WTC11 (cell line): ENCODE data around the gene PIGR.

Source experiments
- CREM ChIP-seq: sonication (generic); formaldehyde crosslinking; IDR thresholded peaks from 2 replicates; pipeline ENCODE4 v1.8.1; 2022; ENCODE audit warnings: mild to moderate bottlenecking, missing genetic modification reagents, moderate library complexity
- HMGA2 ChIP-seq: fragments of 250-450 bp; sonication (Bioruptor Pico); IDR thresholded peaks from 2 replicates; pipeline ENCODE4 v1.4.0; 2021; ENCODE audit warnings: mild to moderate bottlenecking, moderate library complexity
- IRF2 ChIP-seq: sonication (generic); formaldehyde crosslinking; IDR thresholded peaks from 2 replicates; pipeline ENCODE4 v1.8.0; 2022; ENCODE audit warnings: low read depth, missing genetic modification reagents, borderline replicate concordance
- JUN ChIP-seq: sonication (generic); formaldehyde crosslinking; IDR thresholded peaks from 2 replicates; pipeline ENCODE4 v1.8.0; 2023; ENCODE audit warnings: mild to moderate bottlenecking, missing genetic modification reagents
- KAT7 ChIP-seq: sonication (generic); formaldehyde crosslinking; IDR thresholded peaks from 2 replicates; pipeline ENCODE4 v1.8.1; 2023; ENCODE audit warnings: missing genetic modification reagents, mild to moderate bottlenecking, borderline replicate concordance
- RELA ChIP-seq: sonication (generic); formaldehyde crosslinking; IDR thresholded peaks from 2 replicates; pipeline ENCODE4 v1.8.1; 2022; ENCODE audit warnings: missing genetic modification reagents, mild to moderate bottlenecking, borderline replicate concordance
- SMAD4 ChIP-seq: sonication (generic); formaldehyde crosslinking; IDR thresholded peaks from 2 replicates; pipeline ENCODE4 v1.8.0; 2022; ENCODE audit warnings: mild to moderate bottlenecking, missing genetic modification reagents
- SP1 ChIP-seq: sonication (generic); formaldehyde crosslinking; conservative IDR thresholded peaks from 2 replicates; pipeline ENCODE4 v1.8.1; 2022; ENCODE audit warnings: missing genetic modification reagents
- ZNF121 ChIP-seq: sonication (generic); formaldehyde crosslinking; IDR thresholded peaks from 2 replicates; pipeline ENCODE4 v1.8.0; 2023; ENCODE audit warnings: missing genetic modification reagents
- TF ChIP-seq, protein P1 (sequence below): fragments of 200-600 bp; IDR thresholded peaks from 2 replicates; pipeline ENCODE4 v1.8.0; 2022; ENCODE audit warnings: antibody characterized with exemption
- TF ChIP-seq, protein P2 (sequence below): sonication (generic); formaldehyde crosslinking; IDR thresholded peaks from 2 replicates; pipeline ENCODE4 v1.8.1; 2023; ENCODE audit warnings: mild to moderate bottlenecking, missing genetic modification reagents

DNA sequence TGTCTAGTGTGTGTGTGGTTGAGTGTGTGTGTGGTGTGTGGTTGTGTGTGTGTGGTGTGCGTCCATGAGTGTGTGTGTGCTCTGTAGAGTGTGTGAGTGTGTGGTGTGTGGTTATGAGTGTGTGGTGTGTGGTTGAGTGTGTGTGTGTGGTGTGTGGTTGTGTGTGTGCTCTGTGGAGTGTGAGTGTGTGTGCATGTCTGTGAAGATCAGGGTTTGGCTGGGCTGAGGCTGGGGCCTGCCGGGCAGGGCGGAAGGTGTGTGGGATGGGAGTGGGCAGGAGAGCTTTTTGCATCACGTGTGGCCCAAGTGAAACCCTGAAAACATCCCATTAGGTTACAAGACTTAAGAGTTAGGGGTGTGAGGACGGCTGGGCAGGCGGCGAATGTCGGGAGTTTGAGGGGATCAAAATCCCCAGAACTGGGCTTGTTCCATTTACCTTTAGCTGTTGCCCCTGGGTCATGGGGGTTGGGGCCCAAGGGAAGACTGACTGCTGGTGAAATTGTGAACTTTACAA lies 21.6 kb downstream of the PIGR start:
- TF ChIP-seq SP1 (no peak), RELA (no peak), ZNF121 (no peak), JUN (CRISPR knock-in tag) (no peak), SMAD4 (CRISPR knock-in tag) (no peak), HMGA2 (no peak), IRF2 (no peak), KAT7 (CRISPR knock-in tag) (no peak), CREM (CRISPR knock-in tag) (no peak)
- TF ChIP-seq, protein P1, sequence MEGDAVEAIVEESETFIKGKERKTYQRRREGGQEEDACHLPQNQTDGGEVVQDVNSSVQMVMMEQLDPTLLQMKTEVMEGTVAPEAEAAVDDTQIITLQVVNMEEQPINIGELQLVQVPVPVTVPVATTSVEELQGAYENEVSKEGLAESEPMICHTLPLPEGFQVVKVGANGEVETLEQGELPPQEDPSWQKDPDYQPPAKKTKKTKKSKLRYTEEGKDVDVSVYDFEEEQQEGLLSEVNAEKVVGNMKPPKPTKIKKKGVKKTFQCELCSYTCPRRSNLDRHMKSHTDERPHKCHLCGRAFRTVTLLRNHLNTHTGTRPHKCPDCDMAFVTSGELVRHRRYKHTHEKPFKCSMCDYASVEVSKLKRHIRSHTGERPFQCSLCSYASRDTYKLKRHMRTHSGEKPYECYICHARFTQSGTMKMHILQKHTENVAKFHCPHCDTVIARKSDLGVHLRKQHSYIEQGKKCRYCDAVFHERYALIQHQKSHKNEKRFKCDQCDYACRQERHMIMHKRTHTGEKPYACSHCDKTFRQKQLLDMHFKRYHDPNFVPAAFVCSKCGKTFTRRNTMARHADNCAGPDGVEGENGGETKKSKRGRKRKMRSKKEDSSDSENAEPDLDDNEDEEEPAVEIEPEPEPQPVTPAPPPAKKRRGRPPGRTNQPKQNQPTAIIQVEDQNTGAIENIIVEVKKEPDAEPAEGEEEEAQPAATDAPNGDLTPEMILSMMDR = no peak
- TF ChIP-seq, protein P2, sequence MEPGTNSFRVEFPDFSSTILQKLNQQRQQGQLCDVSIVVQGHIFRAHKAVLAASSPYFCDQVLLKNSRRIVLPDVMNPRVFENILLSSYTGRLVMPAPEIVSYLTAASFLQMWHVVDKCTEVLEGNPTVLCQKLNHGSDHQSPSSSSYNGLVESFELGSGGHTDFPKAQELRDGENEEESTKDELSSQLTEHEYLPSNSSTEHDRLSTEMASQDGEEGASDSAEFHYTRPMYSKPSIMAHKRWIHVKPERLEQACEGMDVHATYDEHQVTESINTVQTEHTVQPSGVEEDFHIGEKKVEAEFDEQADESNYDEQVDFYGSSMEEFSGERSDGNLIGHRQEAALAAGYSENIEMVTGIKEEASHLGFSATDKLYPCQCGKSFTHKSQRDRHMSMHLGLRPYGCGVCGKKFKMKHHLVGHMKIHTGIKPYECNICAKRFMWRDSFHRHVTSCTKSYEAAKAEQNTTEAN (CRISPR knock-in tag) = no peak
